Right ventricle myocardium inferior (tissue), 1 donor: ENCODE results near the gene C19orf25. TPM values are rescaled to one million over a fixed set of nuclear protein-coding genes. Genes with fewer than 3 reads are reported as not detected.
A peak's percentile ranks its signal among the peaks of the same experiment; 100 is the strongest.
"Not testable (repeated sequence)": the region's sequence is repeated elsewhere in the genome, so short reads cannot be mapped to it uniquely, and the experiment has no call there.

Source experiments
- ATAC-seq: fragments of 200-7000 bp; cut with Tn5 transposase; one replicate; pipeline ENCODE4 v1.9.1; 2020; ENCODE audit warnings: mild to moderate bottlenecking, moderate library complexity
- DNase-seq: peaks from one replicate; pipeline ENCODE4 v3.0.0; 2021; ENCODE audit errors: missing footprints
- intact Hi-C: fragments of 100-400 bp; cut with DNase I; formaldehyde crosslinking; loops from one replicate; pipeline ENCODE4 v1.11.0; 2022
- total RNA-seq: library from RNA; stranded (reverse); fragmentation: NEBNext Ultra II Directional; extraction: Animal tissue kit (Norgen Biotek cat#: 25700); gene quantifications from one replicate; pipeline ENCODE4 v1.2.1, GENCODE V29; 2021
- donor health status: DM: no; HTN: yes; CAD: no; lungs with severe emphysema.

C19orf25 gene
- total RNA-seq, 1 donor from 2014 or later: 21.5 TPM

DNA sequence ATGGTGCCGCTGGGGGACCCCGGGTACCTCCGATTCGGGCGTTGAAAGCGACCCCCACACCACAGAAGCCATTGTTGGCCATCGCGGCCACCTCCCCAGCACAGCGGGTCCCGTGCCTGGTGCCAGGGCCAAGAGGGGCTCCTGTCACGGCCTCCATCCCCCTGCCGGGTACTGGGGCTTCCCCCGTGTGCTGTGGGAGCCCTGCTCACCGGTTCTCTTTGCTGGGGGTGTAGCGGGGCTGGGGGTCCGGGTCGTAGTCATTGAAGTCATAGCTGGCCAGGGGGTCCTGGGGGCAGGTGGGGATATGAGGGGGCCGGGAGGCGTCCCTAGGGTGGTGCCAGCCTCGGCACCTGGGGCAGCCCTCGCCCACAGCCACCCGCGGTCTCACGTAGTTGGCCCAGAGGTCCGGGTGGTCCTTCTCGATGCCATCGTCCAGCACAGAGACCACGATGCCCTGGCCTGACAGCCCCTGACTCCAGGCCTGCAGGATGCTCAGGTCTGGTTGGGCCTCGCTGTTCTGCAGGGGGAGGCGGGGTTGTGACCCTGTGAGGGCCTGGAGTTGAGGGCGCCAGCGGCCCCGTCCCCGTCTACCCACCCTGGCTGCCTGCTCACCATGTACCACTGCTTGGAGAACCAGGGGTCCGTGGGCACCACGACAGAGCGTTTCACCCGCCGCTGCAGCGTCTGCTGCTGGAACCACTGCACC lies 8.7 kb upstream of the C19orf25 start:
- ATAC-seq (no peak), DNase-seq (peak; percentile 57)
- intact Hi-C loops: no loop called here

DNA sequence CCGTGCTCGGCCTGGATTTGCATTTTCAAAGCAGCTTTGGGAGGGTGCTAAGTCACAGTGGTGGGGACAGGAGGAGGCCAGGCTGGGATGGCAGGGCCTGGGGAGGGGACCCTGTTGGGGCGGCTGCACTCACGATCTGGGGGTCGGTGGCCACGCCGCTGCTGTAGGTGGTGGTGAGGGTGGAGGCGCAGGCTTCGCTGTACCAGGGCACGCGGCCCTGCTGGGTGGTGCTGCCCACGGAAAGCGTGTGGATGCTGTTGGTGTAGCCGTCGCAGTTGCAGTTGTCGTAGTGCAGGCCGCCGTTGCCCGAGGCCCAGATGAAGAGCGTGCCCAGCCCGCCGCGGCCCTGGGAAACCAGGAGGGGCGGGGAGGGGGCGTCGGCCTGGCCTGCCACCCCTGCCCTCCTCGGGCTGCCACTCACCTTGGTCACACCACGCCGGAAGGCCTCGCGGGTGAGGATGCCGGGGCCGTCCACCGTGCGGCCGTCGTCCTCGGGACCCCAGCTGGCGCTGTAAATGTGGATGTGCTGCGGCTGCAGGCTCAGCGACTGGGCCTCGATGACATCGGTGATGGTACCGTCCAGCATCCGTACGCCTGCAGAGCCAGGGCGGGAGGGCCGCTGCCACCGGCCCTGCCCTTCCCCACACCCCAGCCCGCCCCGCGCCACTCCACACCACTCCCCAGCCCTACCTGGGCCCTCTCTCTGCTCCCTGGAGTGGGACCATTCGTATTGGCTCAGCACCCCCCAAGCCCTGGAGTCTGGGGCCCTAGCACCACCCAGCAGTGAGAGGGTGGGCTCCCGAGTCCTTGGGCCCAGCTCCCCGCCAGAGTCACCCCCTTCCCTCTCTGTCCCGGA lies 7.9 kb upstream of the C19orf25 start:
- no peak for ATAC-seq

DNA sequence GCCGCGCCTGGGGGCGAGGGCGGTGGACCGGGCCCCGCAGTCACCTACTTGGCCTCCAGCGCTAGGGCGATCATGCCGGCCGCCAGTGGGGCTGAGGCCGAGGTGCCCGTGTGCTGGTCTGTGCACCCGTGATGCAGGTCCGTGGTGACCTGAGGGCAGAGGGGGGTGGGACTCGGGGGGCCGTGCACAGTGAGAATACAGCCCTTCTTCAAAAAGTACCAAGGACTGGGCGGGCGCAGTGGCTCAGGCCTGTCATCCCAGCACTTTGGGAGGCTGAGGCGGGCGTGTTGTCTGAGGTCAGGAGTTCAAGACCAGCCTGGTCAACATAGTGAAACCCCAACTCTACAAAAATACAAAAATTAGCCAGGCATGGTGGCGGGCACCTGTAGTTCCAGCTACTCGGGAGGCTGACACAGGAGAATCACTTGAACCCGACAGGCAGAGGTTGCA lies 5.0 kb upstream of the C19orf25 start:
- intact Hi-C loops: no loop called here
- ATAC-seq (no peak), DNase-seq (peak; percentile 45)

More for the DNA sequence above, 7.9 kb upstream of the C19orf25 start:
- DNase-seq: peak; percentile 46
- intact Hi-C loops: no loop called here

DNA sequence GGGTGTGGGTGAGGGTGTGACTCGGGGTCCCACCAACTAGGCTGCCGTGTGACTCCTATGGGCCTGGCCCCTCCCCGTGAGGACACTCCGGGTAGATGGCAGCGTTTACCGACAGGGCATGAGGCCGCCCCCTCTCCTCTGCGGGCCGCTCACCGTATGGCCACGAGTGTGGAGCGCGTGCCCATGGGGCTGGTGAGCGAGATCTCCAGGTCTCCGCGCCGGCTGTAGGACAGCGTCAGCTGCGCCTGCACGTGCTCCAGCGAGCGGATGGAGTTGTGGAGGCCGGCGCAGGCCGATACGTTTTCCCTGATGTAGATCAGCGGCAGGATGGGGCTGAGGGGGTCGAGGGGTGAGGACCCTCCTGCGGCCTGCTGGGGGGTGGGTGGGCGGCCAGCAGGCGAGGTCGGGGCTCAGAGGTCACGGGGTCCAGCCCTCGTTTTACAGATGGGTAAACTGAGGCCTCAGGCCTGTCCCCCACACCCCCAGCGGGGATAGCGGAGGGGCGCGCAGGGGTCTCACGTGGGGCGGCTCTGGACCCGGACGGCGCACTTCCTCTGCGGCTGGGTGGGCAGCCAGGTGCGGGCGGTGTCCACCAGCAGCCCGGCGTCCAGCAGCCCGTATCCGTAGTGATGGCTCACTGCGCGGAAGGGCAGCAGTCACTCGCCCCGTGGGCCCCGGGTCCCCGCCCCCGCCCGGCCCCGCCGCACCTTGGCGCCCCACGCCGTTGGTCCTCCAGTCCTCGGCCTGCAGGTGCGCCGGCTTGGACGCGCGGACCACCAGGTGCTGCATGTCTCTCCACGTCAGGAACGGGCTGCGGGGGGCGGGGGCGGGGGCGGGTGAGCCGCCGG lies 4.3 kb upstream of the C19orf25 start:
- DNase-seq (peak; percentile 62), ATAC-seq (no peak)
- intact Hi-C loops: no loop called here

DNA sequence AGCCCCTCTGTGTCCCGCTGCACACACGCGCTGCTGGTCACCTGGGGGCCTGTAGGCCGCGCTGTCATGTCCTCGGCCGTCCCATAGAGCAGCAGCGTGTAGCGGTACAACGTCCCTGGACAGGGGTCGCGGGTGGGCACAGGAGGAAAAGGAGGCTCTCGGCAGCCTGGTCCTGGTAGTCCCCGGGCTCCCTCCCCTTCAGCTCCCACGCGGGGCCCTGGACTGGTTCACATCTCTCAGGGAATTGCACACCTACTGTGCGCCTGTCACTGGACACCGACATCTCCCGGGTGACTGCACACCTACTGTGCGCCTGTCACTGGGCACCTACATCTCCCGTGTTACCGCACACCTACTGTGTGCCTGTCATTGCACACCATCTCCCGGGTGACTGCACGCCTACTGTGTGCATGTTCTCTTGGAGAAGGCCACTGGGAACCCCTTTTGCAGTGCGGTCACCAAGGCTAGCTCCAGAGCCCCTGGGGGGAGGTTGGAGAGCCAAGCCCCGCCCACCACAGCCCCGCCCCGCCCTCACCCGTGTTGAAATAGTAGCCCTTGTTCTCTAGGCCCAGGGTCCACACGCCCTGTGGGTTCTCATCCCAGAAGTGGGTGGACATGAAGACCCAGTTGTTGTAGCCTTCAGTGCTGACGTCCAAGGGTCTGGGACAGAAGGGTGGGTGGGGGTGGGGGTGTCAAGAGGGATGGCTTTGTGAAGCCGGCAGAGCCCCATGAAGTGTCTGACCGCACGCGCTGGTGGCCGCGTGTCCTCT lies 3.5 kb upstream of the C19orf25 start:
- peak; percentile 51 for DNase-seq
- intact Hi-C loops: no loop called here
- no peak for ATAC-seq

DNA sequence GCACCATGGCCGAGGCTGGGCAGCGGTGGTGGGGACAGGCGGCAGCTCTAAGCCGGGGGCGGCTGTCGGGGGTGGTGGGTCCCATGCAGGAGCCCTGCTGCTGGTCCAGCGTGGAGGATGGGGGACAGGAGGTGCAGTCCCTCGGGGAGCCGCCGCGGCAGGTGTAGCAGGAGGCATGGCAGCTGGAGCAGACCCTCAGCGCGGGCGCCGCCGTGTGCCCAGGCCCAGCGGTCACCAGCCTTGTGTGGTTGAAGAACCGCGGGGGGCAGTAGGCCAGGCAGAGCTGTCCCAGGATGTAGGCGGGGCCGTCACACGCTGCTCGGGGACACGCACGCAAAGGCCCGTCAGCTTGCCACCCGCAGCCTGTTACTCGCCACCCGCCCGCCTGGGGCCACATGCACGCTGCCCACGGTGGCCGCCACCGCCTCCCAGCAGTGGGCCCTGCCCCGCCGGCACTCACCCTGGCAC lies 2.9 kb upstream of the C19orf25 start:
- ATAC-seq (no peak), DNase-seq (peak; percentile 61)
- intact Hi-C loops: no loop called here

DNA sequence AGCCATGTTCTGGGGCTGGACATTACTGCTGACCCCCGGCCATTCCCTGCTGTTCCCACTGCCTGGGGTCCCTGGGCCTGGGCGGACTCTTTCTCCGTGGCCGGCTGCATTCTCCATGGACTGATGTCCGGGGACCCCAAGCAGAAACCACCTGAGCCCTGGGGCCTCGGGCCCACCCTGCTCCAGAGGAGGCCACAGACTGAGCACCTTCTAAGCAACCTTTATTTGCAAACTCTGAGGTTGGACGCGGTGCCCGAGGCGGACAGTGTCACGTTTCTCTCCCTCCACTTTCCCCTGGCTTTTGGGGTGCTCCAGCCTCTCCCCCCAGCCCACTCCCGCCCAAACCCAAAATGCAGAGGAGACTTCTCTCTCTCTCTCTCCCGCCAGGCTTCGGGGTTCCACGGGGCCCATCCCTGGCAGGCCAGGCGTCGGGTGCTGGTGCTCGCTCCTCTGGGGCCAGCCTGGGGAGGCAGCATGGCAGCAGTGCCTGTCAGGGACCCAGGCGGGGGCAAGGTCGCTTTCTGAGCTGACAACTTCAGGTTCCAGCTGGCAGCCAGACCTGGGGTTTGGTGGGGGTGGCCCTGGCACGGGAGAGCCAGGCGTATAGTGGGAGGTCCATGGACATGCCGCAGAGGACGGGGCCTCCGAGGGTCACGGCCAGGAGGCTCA lies 2.3 kb upstream of the C19orf25 start:
- intact Hi-C loops: no loop called here
- ATAC-seq (no peak), DNase-seq (peak; percentile 53)

DNA sequence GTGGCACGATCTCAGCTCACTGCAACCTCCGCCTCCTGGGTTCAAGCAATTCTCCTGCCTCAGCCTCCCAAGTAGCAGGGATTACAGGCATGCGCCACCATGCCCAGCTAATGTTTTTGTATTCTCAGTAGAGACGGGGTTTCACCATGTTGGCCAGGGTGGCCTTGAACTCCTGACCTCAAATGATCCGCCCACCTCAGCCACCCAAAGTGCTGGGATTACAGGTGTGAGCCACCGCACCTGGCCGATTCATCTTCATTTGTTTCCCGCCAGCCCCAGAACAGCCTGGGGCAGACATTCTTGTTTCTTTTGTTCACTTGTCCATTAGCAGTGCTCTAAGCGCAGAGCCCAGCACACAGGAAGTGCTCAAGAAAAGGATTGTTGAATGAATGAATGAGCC lies 2.0 kb downstream of the C19orf25 start:
- ATAC-seq, intact Hi-C loops: not testable (repeated sequence)
- DNase-seq: peak; percentile 4

DNA sequence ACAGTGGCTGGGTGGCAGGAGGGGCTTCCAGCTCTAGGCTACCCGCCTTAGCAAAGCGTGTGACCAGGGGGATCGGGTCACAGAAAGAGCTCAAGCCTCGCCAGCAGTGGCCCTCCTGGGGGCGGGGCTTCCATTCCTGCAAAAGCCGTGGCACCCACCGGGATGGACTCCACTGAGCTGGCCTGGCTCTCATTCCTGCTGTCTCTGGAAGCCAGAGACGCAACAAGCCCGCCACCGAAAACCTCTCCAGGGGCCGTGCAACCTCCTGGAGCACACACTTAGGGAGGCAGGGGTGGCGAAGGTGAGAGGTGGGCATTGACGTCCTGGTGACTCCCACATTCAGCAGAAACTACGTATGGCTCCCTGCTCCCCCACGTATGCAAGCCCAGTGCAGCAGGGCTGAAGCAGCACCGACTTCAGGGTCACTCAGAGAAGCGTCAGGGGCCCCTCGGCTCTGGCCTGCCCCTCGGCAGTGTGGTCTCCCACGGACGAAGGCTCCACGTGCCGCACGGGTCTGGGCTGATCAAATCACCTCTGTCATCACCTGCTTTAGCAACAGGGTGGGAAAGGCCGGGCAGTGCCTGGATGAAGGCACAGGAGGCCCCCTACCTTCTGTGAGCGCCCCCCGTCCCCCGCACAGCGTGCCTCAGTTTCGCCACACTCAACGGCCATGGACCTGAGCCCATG lies 3.1 kb downstream of the C19orf25 start:
- intact Hi-C loops: no loop called here
- peak; percentile 56 for DNase-seq

DNA sequence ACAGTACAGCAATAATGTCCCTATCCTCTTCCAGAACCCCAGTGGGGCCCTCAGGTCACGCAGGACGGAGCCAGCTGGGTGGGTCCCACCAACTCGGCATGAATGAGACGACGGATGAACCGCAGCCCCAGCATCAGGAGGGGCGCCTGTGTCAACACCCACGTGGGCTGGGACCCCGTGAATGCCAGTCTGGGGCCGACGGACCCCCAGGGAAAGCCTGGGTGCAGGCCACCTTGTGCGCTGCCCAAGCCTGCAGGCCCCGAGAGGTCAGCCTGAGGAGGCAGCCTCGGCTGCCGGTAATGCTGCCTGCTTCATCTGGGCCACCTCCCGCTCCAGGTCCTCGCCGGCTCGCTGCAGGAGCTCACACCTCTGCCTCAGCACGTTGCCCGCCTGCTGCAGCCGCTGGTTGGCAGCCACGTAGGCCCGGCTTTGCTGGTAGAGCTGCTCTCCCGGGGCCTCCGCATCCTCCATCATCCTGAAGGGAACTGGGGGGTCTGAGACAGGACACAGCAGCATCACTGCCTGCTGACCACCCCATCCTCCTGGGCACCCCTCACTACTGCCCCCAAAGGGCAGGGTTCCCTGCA lies 4.2 kb downstream of the C19orf25 start:
- DNase-seq: peak; percentile 63
- intact Hi-C loops: no loop called here

More for the DNA sequence above, 3.1 kb downstream of the C19orf25 start:
- no peak for ATAC-seq

DNA sequence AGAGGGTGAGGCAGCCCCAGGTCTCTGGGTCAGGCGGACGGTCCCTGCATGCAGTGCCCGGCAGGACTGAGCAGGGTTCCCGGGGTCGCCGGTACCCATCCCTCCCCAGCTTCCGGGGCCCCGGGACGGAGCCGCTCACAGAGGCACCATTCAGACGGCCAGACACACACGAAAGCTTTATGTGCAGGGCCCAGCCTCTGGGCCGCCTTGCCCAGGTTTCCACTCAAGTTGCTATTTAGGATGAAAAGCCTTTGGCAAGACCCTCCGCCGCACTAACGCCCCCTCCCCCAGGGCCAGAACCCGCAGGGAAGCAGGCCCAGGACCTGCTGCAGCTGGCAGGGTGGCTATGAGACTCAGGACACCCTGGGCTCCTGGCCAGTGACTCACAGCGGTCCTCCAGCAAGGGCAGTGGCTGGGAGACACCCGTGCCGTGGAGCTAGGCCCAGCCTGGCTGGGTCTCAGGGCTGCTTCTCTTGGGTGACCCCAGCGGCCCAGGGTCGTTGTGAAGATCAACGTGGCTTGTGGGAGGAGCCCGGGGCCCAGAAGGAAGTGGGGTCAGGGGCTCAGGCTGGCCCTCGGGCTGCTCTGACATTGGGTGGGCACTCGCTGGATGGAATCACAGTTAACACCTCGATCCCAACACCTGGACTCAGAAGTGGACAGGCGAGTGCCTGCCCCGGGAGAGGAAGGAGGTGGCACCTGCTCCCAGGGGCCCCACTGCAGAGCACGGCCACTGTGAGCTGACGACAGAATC lies 4.8 kb downstream of the C19orf25 start:
- intact Hi-C loops: no loop called here
- ATAC-seq (no peak), DNase-seq (peak; percentile 68)

More for the DNA sequence above, 4.2 kb downstream of the C19orf25 start:
- no peak for ATAC-seq

DNA sequence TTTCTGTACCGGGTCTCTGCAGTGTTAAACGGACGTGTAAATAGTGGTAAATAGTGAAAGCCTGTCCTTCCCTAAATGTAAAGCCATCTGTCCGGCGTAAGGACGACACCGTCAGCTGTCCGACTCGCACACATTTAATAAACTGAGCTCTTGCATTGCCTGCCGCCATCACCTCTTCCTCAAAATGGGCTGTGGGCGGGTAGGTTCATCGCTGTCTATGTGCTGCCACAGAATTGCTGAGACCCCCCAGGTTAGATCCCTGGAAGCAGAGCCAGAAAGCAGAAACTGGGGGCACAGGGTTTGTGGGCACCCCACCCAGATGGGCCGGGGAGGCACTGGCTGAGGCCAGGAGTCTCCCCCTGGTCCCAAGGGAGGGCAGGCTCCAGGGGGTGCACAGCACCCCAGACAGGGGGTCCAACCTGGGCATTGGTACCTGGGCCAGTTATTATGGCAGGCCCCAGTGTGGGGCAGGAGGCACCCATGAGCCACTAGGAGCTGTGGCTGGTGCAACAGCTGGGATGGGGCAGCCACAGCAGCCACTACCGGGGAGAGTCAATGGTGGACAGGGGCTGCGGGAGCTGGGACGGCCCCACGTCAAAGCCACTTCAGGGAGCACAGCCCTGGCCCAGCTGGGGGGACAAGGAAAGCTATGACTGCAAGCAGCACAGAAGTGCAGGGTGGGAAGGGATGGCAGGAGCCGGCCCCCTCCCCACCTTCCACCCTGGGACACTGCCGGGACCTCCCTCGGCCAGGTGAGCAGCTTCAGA lies 5.7 kb downstream of the C19orf25 start:
- no peak for ATAC-seq
- DNase-seq: peak; percentile 2
- intact Hi-C loops: no loop called here

DNA sequence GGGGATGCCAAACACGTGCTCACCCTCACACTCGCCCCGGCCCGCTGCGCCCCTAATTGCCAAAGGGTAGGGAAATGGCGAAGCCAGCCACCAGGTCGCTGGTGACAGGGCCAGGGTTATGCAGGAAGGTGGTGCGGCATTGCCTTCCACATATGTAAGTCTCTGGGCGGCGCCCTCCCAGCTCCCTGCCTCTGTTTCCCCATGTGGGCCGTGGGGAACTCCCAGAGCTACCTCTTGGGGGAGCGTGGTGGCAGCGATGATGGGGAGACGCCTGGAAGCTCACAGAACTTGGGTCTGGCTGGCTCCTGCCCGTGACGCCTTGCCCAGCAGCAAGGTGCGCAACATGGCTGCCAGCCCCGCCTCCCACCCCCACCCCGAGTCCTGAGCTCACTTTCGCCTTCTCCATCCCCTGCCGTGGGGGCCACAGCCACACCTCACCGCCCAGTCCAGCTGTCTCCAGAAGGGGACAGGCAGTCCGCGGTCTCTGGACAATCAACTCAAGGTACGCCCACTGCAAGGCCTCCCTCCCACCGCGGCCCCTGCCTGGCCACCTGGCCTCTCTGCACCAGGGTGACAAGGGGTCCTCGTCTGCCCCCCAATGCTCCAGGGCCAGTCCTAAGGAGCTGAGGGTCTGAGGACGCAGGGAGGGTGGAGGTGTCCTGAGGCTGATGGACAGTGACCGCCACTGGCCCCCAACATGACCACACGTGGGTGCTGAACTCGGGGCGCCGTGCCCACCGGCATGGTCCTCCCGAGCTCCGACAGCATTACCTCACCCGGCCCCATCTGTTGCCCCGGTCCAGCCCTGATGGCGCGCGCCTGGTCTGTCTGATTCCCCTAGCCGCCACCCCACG lies 6.6 kb downstream of the C19orf25 start:
- ATAC-seq (no peak), DNase-seq (peak; percentile 64)
- intact Hi-C loops: no loop called here

DNA sequence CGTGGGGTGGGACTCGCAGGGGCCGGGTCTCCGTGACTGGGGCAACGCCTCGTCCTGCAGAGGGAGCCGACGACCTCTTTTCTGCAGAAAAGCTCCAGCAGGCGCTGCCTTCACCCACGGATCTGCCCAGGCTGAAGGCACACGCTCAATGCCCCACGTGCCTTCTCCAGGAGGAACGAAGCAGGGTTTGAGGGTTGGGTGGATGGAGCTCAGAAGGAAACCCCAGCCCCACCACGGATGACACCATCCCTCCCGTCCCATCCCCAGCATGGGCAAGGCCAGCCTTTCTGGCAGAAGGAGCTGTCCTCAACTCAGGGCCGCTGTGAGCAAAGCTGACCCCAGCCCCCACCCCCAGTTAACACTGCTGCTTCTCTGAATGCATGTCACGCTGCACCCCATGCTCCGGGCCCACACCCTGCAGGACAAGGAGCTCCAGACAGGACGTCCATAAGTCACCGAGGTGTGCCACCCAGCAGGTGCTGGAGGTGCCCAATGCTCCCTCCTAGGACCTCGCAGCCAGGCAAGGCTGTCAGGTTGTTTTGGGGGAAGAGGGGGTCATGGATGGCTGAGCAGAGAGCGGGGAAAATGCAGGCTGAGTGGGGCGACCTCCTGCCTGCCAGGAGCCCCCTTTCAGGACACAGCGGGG lies 7.4 kb downstream of the C19orf25 start:
- no peak for ATAC-seq

More for the DNA sequence above, 7.4 kb downstream of the C19orf25 start:
- intact Hi-C loops: no loop called here
- peak; percentile 39 for DNase-seq
